KOPT-K1 (cell line): Measurements from ENCODE around the gene LEF1.

ENCODE experiments used
- H3K27ac ChIP-seq: fragments of 200-600 bp; sonication (generic); 2 replicates; pipeline ENCODE4 v1.5.1; 2016; ENCODE audit warnings: antibody characterized with exemption, mild to moderate bottlenecking, low read depth, low read length; ENCODE audit not compliant: poor library complexity, severe bottlenecking
- H3K36me3 ChIP-seq: fragments of 200-600 bp; sonication (generic); 2 replicates; pipeline ENCODE4 v1.5.1; 2017; ENCODE audit warnings: antibody characterized with exemption, mild to moderate bottlenecking, low read length, moderate library complexity; ENCODE audit not compliant: insufficient read depth
- H3K9me3 ChIP-seq: fragments of 200-600 bp; sonication (generic); 2 replicates; pipeline ENCODE4 v1.5.1; 2017; ENCODE audit warnings: antibody characterized with exemption, low read length, mild to moderate bottlenecking; ENCODE audit not compliant: insufficient read depth, poor library complexity, severe bottlenecking

LEF1 gene

DNA sequence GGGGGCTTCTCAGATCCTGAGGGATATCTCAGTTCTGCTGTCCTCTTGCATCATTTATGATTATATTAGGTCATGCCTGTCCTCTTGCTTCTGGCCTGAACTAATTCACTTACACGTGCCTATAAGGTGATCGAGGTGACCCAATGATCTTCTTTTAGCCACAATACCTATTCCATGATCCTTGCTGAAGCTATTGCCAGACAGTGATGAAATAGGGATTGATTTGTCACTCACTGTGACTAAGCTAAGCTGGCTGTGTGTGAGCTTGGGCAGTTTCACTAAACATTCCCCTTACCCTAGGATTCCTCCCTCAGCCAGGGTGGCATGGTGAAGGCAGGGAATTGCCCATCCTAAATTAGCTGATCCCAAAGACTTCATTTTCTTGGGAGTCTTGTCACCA lies 160.0 kb downstream of the LEF1 start:
- H3K36me3 ChIP-seq = peaks cover 47% of the 10 kb centered on the region
- H3K9me3 ChIP-seq = no peaks in the 10 kb centered on the region
- no peak overlapping the region for H3K27ac ChIP-seq

DNA sequence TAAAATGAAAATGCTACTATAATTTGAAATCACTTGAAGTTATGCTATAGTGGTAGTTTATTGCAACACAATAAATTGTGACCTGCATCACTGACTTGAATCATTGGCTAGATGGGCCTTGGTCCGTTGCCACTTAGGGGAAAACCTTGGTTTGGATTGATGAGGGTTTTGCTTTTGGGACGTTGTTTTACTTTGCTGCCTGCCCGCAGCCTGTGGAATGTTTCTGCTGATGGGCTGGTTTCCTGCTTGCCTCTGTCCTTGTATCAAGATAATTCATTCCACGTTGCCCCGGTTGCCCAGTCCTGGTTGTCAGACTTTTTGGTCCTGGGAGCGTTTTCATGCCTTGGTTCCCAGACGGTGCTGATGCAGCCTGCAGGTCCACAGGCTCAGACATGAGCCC lies 160.7 kb downstream of the LEF1 start:
- Histone ChIP-seq H3K27ac (no peak overlapping the region), H3K36me3 (peaks cover 40% of the 10 kb centered on the region), H3K9me3 (no peaks in the 10 kb centered on the region)

DNA sequence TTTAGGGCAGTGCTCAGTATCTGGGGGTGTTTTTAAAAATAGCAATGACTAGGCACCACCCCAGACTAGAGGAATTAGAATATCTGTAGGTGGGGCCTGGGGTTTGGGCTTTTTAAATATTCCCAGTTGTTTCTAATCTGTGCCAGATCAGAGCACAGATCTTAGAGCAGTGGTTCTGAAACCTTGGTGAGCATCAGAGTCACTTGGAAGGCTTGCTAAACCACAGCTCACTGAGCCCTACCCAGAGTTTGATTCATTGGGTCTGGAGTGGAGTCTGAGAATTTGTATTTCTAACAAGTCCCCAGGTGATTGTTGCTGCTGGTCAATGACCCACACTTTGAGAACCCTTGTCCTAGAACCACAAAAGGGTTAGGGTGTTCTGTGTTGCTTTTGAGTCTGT lies 162.4 kb downstream of the LEF1 start:
- Histone ChIP-seq H3K27ac (no peak overlapping the region), H3K9me3 (no peaks in the 10 kb centered on the region), H3K36me3 (peaks cover 24% of the 10 kb centered on the region)

DNA sequence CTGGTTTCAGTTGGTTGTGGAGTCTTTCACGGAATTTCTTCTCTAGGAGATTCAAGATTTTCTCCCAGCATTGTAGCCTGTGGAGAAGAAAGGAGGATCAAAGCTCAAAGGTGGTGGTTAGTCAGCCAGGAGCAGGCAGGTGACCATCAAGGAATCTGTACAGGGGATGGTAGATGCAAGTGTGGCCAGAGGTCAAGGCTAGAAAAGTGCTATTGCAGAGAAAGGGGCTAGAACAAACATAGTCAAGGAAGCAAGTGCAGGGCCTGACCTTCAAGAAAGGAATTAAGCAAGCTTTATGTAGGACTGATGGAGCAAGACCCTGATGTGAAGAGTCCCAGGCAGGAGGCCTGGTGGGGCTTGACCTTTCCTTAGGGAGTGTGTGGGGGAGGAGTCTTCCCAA lies 162.9 kb downstream of the LEF1 start:
- Histone ChIP-seq H3K36me3 (peaks cover 21% of the 10 kb centered on the region), H3K27ac (no peak overlapping the region)

DNA sequence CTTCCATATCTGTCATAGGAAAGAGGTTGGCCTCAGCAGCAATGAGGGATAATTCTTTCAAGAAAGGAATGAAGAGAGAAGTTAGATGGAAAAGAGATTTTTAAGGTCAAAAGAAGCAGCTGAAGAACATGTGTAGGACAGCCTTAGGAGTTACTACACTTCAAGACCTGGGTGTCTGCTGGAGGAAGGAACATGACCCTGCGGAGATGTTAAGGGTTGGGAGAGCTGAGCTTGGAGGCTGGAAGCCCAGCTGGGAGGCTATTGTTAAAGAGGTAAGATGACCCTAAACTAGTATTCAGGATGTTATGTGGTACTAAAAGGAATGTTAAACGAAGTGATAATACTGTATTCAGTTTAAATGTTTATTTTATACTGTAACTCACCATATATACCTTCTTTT lies 164.1 kb downstream of the LEF1 start:
- Histone ChIP-seq H3K36me3 (peaks cover 21% of the 10 kb centered on the region), H3K9me3 (no peaks in the 10 kb centered on the region), H3K27ac (peak overlapping the region; percentile 65)

More for the DNA sequence above, 162.9 kb downstream of the LEF1 start:
- H3K9me3 ChIP-seq = no peaks in the 10 kb centered on the region

DNA sequence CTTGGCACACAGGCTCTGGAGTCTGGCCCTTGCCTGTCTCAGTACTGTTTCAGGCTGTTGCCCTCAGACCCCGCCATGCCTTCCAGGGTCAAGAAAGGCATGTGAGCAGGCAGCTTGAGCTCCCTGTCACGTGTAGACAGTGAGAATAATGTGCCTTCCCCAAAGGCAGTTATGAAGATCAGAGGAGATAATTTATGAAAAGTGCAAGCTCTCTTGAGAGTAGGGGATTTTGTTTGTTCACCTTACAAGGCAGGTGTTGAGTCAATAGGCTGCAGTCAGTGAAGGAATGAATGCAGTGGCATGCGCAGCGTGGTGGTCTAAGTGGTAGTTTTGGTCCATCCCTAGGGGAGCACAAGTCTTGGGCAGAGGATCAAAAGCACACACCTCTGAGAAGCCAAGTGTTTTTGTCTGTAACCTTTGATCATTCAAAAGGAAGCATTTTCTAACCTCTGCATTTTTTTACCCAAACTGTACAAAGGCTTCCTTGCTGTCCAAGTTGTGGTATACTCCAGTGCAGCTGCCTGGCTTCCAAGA lies 164.7 kb downstream of the LEF1 start:
- H3K27ac ChIP-seq = peak overlapping the region; percentile 65
- H3K36me3 ChIP-seq = peaks cover 24% of the 10 kb centered on the region
- H3K9me3 ChIP-seq = no peaks in the 10 kb centered on the region

DNA sequence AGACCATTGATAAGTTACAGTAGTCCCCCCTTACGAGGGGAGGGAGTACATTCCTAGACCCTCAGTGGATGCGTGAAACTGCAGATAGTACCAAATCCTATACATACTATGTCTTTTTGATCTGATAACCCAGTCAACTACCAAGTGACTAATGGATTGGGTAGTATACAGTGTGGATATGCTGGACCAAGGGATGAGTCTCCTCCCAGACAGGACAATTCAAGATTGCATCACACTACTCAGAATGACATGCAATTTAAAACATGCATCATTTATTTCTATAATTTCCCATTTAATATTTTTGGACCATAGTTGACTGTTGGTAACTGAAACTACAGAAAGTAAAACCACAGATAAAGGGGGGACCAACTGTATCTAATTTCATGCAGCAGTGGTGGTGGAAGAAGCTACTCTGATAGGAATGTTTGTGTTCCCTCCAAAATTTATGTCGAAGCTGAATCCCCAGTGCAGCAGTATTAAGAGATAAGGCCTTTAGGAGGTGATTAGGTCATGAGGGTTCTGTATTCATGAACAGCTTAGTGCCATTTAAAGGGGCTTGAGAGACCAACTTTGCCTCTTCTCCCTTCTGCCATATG lies 167.1 kb downstream of the LEF1 start:
- Histone ChIP-seq H3K27ac (peak overlapping the region; percentile 33), H3K36me3 (peaks cover 43% of the 10 kb centered on the region), H3K9me3 (no peaks in the 10 kb centered on the region)

DNA sequence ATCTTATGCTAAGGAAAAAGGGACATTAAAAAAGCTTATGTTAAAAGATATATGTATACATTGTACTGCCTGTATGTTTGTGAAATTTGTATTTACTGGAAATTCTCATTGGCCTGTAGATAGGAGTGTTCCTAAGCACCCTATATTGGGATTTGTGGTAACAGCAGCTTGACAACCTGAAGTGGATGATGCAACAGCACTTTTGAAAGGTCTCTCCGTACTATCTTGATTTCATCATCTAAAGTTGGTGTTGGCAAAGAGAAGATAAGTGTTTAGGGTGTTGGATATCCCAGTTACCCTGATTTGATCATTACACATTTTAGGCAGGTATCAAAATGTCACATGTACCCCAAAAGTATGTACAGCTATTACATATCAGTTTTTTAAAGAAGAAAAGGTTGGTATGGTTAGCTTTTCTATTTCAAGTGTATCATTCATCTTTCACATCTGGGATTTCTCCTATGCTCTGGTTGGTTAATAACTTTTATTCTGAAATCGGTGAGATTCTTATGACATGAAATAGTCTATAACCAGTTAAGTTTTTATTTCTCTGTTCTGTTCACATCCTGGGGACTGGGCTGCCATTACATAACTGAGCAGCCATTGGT lies 168.7 kb downstream of the LEF1 start:
- no peaks in the 10 kb centered on the region for H3K9me3 ChIP-seq
- H3K27ac ChIP-seq = no peak overlapping the region
- peaks cover 59% of the 10 kb centered on the region for H3K36me3 ChIP-seq

DNA sequence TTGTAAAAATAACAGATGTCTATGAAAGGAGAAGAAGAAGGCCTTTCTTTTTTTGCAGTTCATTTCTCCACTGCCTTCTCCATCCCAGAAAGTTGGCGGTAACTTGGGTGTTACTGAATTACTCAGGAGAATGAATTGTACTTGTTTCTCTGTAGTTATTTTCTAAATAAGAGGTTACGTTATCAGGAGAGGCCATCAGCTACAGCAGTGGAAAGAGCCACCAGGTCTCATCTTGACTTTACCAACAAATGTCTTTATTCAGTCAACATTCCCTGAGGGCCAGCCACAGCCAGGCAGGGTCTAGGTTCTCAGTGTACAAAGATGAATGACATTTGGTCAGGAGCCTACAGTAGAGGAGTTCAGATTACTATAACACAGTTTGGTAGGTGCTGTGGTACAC lies 170.9 kb downstream of the LEF1 start:
- Histone ChIP-seq H3K27ac (no peak overlapping the region), H3K9me3 (no peaks in the 10 kb centered on the region), H3K36me3 (peaks cover 66% of the 10 kb centered on the region)
